HT-29 (cell line): ENCODE results near the gene ARHGAP30. TPM values are rescaled to one million over a fixed set of nuclear protein-coding genes. Genes with fewer than 3 reads are reported as not detected.

Source experiments
- DNase-seq: peaks from one replicate; pipeline ENCODE4 v3.0.0-alpha.2; 2015; ENCODE audit warnings: low spot score
- small RNA-seq: library from RNA; depleted of rRNA; stranded (forward); fragments of <200 nt; gene quantifications from one replicate; pipeline ENCODE3, GENCODE V24; 2014
- total RNA-seq: library from RNA; depleted of rRNA; stranded (reverse); fragments of >200 nt; shearing (Covaris generic); gene quantifications from 2 replicates; pipeline ENCODE4 v1.2.3, GENCODE V29; 2014; rRNA removed

Gene ARHGAP30
- total RNA-seq, 1 experiment from 2014 or later: 0.58 TPM

- no peak for DNase-seq
Observed at GRCh38 chr1:161013131-161013487, 56.6 kb downstream of the ARHGAP30 start.

- no peak for DNase-seq
Observed at GRCh38 chr1:161012420-161012819, 57.3 kb downstream of the ARHGAP30 start.

- DNase-seq: no peak
Observed at GRCh38 chr1:161009602-161010211, 60.0 kb downstream of the ARHGAP30 start.

- DNase-seq: no peak
Observed at GRCh38 chr1:161008869-161009510, 60.7 kb downstream of the ARHGAP30 start.

GRCh38 chr1:161007369-161007768 is 62.3 kb downstream of the ARHGAP30 start:
- no peak for DNase-seq

- DNase-seq: no peak
Observed at GRCh38 chr1:161006563-161006962, 63.1 kb downstream of the ARHGAP30 start.

- DNase-seq: no peak
Observed at GRCh38 chr1:161001525-161001924, 68.2 kb downstream of the ARHGAP30 start.

- DNase-seq: no peak
Observed at GRCh38 chr1:161000736-161001480, 68.8 kb downstream of the ARHGAP30 start.

GRCh38 chr1:160999376-160999775 is 70.3 kb downstream of the ARHGAP30 start:
- no peak for DNase-seq

GRCh38 chr1:160997323-160998038 is 72.2 kb downstream of the ARHGAP30 start:
- peak; percentile 81 for DNase-seq

Small RNAs within 50 kb of the gene (small RNA-seq; reads per million reads assigned to genes)
- gene AL591806.2: not detected

Other genes with a start within 250 kb of the ARHGAP30 start
- gene CD244, start 207.0 kb downstream of the ARHGAP30 start, total RNA-seq: not detected in 2 replicates
- gene ITLN1, start 184.7 kb downstream of the ARHGAP30 start, total RNA-seq: not detected in 2 replicates
- gene ITLN2, start 115.1 kb downstream of the ARHGAP30 start, total RNA-seq: not detected in 2 replicates
- gene F11R, start 48.7 kb downstream of the ARHGAP30 start, total RNA-seq: 128 and 154 TPM in 2 replicates
- 121 and 139 TPM in 2 replicates for gene TSTD1, start 30.9 kb downstream of the ARHGAP30 start, total RNA-seq
- gene USF1, start 23.9 kb downstream of the ARHGAP30 start, total RNA-seq: 78.4 and 79.3 TPM in 2 replicates
- gene NECTIN4, start 19.7 kb upstream of the ARHGAP30 start, total RNA-seq: 8.6 and 10.4 TPM in 2 replicates
- 3.8 and 5.5 TPM in 2 replicates for gene KLHDC9, start 28.5 kb upstream of the ARHGAP30 start, total RNA-seq
- gene PFDN2, start 48.1 kb upstream of the ARHGAP30 start, total RNA-seq: 67.7 and 70.5 TPM in 2 replicates
- gene NIT1, start 48.2 kb upstream of the ARHGAP30 start, total RNA-seq: 25.1 and 30.8 TPM in 2 replicates
- gene DEDD, start 62.8 kb upstream of the ARHGAP30 start, total RNA-seq: 36.6 and 40.8 TPM in 2 replicates
- gene UFC1, start 84.1 kb upstream of the ARHGAP30 start, total RNA-seq: 66.4 and 81.3 TPM in 2 replicates
- gene USP21, start 89.6 kb upstream of the ARHGAP30 start, total RNA-seq: 20.8 and 24.6 TPM in 2 replicates
- gene PPOX, start 96.5 kb upstream of the ARHGAP30 start, total RNA-seq: 11.7 and 14.3 TPM in 2 replicates
- gene B4GALT3, start 107.6 kb upstream of the ARHGAP30 start, total RNA-seq: 57.5 and 70.7 TPM in 2 replicates
- not detected in 2 replicates for gene ADAMTS4, start 129.2 kb upstream of the ARHGAP30 start, total RNA-seq
- 90.6 and 122 TPM in 2 replicates for gene NDUFS2, start 132.5 kb upstream of the ARHGAP30 start, total RNA-seq
- not detected in 2 replicates for gene FCER1G, start 145.4 kb upstream of the ARHGAP30 start, total RNA-seq
- 0.52 TPM in 1 of 2 replicates, not detected in the other for gene APOA2, start 153.7 kb upstream of the ARHGAP30 start, total RNA-seq
- 3.5 and 3.6 TPM in 2 replicates for gene TOMM40L, start 156.2 kb upstream of the ARHGAP30 start, total RNA-seq
- gene NR1I3, start 168.3 kb upstream of the ARHGAP30 start, total RNA-seq: not detected in 2 replicates
- gene PCP4L1, start 188.9 kb upstream of the ARHGAP30 start, total RNA-seq: not detected in 2 replicates
- 0.16 and 0.41 TPM in 2 replicates for gene MPZ, start 240.1 kb upstream of the ARHGAP30 start, total RNA-seq
- 16.6 and 17.1 TPM in 2 replicates for gene SDHC, start 244.5 kb upstream of the ARHGAP30 start, total RNA-seq